Ovary (tissue), 9 donors: Measurements from ENCODE around the gene USP24. TPM values are rescaled to one million over a fixed set of nuclear protein-coding genes. Genes with fewer than 3 reads are reported as not detected.
"Not testable (repeated sequence)": the region's sequence is repeated elsewhere in the genome, so short reads cannot be mapped to it uniquely, and the experiment has no call there.

ENCODE experiments used
- DNase-seq, 5 donors: peaks; one replicate each; pipeline ENCODE4 v3.0.0-alpha.2; 2019 to 2020
- H3K27ac ChIP-seq, 2 donors: fragments of 200-600 bp; one replicate each; pipeline versions ENCODE4 v1.5.1 to v1.8.0; 2019 to 2022
- H3K27me3 ChIP-seq: fragments of 200-600 bp; one replicate; pipeline ENCODE4 v1.8.0; 2022
- H3K36me3 ChIP-seq: fragments of 200-600 bp; sonication (generic); one replicate; pipeline ENCODE4 v1.5.1; 2019
- H3K4me1 ChIP-seq: one replicate; pipeline ENCODE4 v1.8.1; 2013; ENCODE audit warnings: mild to moderate bottlenecking, moderate library complexity; ENCODE audit not compliant: insufficient read depth
- H3K4me3 ChIP-seq: fragments of 200-600 bp; sonication (generic); one replicate; pipeline ENCODE4 v1.5.1; 2017
- H3K9me3 ChIP-seq, 2 donors: fragments of 200-600 bp in 1 of 2; sonication (generic) in 1 of 2; one replicate each; pipeline versions ENCODE4 v1.5.1 to v1.8.1; 2013 to 2019; ENCODE audit warnings: mild to moderate bottlenecking in 1 of 2, moderate library complexity in 1 of 2
- EP300 ChIP-seq: sonication (generic); formaldehyde crosslinking; IDR thresholded peaks from one replicate; pipeline ENCODE4 v1.6.1; 2017; ENCODE audit warnings: antibody characterized with exemption
- POLR2A ChIP-seq: fragments of 450-650 bp; IDR thresholded peaks from one replicate; pipeline ENCODE4 v1.6.1; 2017; ENCODE audit warnings: antibody characterized with exemption, mild to moderate bottlenecking, moderate library complexity
- WGBS, 3 donors: extraction: QIAGEN DNeasy Blood & Tissue Kit in 1 of 3; methylation state at CpG; one replicate each; pipeline versions ENCODE4 v1.1.5 to v1.1.7; 2013 to 2017; 5-methylcytosine and 5-hydroxymethylcytosine counted together
- intact Hi-C, 4 donors: fragments of 100-400 bp; cut with DNase I; formaldehyde crosslinking; loops; one replicate each; pipeline versions ENCODE4 v1.11.0 to v1.15.1; 2022 to 2023
- polyA plus RNA-seq, 2 donors: library from polyadenylated mRNA; stranded (reverse); fragments of 200-250 nt in 1 of 2; fragments of 350-450 nt in 1 of 2; fragmentation: Illumina TruSeq in 1 of 2; extraction: RNeasy Lipid Tissue Mini Kit (QIAGEN cat#74804) in 1 of 2; gene quantifications; one replicate each; pipeline ENCODE4 v1.2.3, GENCODE V29; 2013 to 2014
- total RNA-seq, 7 donors: library from RNA; depleted of rRNA in 2 of 7; stranded (reverse); fragments of >200 nt in 2 of 7; fragmentation: NEBNext Ultra II Directional in 3 of 7; extraction: Animal tissue kit (Norgen Biotek cat#: 25700) in 3 of 7; gene quantifications; one replicate each; pipeline versions ENCODE4 v1.1.0 to v1.2.4, GENCODE V29; 2016 to 2023
- TF ChIP-seq, protein P1 (sequence below), 3 donors: fragments of 450-650 bp in 2 of 3; fragments of 200-600 bp in 1 of 3; IDR thresholded peaks; one replicate each; pipeline versions ENCODE4 v1.5.1 to v1.8.0; 2016 to 2022; ENCODE audit warnings: antibody characterized with exemption in 3 of 3, mild to moderate bottlenecking in 1 of 3
- donor health status: DM: no; HTN: no; CAD: no; lungs with moderate emphysema.
- donor health status: DM: no; HTN: no; CAD: no.
- donor health status: Bipolar disorder and iron deficiency.
- donor health status: DM: yes; HTN: yes; CAD: no.
- donor health status: DM: no; HTN: no; CAD: no.
- donor health status: DM: yes; HTN: yes; CAD: no.

The USP24 gene
- total and polyA plus RNA-seq, 9 donors: 11.5 to 51.4 (median 33.5) TPM

DNA sequence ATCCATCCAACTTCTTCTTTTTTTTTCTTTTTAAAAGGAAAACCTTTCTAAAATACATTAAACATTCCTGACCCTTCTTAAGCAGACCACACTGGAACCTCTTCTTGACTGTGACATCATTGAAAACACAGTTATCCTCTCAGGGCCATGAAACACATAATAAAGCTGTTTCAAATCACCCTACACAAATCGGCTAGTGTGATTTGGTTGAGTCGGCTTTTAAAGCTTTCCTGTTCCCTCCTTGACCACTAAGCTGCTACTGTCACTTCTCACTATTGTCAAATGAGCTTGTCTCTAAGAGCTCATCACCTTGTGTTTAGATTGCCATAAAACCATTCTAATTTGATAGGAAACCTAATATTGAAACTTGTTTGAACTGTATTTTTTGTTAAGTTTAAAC, 5.9 kb downstream of the USP24 start:
- no peak for DNase-seq
- peaks cover 8% of the 10 kb centered on the region for H3K4me1 ChIP-seq
- no peaks in the 10 kb centered on the region for H3K9me3 ChIP-seq
- no peak overlapping the region for H3K4me3 ChIP-seq
- no peaks in the 10 kb centered on the region for H3K27me3 ChIP-seq
- 18 to 38% (median 22%) methylated on average over 2 of the region's 2 CpGs for WGBS, 3 donors
- intact Hi-C loops: no loop called here
- no peak for TF ChIP-seq EP300
- TF ChIP-seq, protein P1, sequence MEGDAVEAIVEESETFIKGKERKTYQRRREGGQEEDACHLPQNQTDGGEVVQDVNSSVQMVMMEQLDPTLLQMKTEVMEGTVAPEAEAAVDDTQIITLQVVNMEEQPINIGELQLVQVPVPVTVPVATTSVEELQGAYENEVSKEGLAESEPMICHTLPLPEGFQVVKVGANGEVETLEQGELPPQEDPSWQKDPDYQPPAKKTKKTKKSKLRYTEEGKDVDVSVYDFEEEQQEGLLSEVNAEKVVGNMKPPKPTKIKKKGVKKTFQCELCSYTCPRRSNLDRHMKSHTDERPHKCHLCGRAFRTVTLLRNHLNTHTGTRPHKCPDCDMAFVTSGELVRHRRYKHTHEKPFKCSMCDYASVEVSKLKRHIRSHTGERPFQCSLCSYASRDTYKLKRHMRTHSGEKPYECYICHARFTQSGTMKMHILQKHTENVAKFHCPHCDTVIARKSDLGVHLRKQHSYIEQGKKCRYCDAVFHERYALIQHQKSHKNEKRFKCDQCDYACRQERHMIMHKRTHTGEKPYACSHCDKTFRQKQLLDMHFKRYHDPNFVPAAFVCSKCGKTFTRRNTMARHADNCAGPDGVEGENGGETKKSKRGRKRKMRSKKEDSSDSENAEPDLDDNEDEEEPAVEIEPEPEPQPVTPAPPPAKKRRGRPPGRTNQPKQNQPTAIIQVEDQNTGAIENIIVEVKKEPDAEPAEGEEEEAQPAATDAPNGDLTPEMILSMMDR (IDR thresholded peaks at IDR 0.05): no peak
- TF ChIP-seq POLR2A: no peak
- H3K27ac ChIP-seq: no peak overlapping the region
- no peaks in the 10 kb centered on the region for H3K36me3 ChIP-seq

DNA sequence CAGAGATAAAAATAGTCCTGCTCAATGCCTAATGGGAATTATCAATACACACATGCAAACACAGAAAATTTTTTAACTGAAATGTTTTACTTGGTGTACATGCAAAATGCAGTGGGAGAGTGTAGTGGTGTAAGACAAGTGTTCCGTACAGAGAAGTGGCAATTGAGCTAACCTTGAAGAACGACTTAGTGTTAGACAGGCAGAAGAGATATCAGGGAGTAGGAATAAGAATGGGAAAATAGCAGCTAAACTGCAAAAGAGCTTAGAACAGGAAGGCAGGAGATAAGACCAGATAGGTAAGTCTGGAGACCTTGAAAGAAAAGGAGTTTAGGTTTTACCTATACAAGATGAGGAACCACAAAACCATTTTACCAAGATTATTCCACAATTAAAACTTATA, 9.0 kb downstream of the USP24 start:
- Histone ChIP-seq H3K4me3 (no peak overlapping the region), H3K4me1 (peaks cover 3% of the 10 kb centered on the region)

DNA sequence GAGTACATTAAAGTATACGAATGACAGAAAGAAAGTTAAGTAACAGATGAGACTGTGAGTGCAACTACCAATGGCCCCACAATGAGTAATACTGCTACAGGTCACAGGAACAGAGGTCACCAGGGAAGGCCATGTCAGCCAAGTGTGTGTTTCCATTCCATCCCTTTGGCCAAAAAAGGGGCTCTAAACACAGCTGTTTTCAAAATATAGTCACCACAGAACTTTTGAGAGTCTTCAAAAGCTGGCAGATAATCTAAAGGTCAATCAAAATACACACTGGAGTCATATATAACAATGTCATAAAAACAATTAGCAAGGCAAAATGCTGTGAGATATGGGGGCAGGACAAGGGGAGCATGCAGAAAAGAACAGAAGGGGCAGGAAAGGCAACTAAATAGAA, 10.2 kb downstream of the USP24 start:
- H3K9me3 ChIP-seq: no peaks in the 10 kb centered on the region
- no peaks in the 10 kb centered on the region for H3K36me3 ChIP-seq
- TF ChIP-seq EP300 (no peak), POLR2A (no peak)
- TF ChIP-seq, protein P1 (IDR thresholded peaks at IDR 0.05): no peak
- DNase-seq: peak in 2 of 5 donors; percentile 15 to 21
- no peaks in the 10 kb centered on the region for H3K27me3 ChIP-seq
- no peak overlapping the region for H3K4me3 ChIP-seq
- WGBS, 3 donors: 16 to 37% (median 30%) methylated on average over 1 of the region's 1 CpG
- intact Hi-C loops: no loop called here
- no peak overlapping the region for H3K27ac ChIP-seq
- peaks cover 3% of the 10 kb centered on the region for H3K4me1 ChIP-seq

More for the DNA sequence above, 9.0 kb downstream of the USP24 start:
- Histone ChIP-seq H3K27ac (no peak overlapping the region), H3K27me3 (no peaks in the 10 kb centered on the region), H3K36me3 (no peaks in the 10 kb centered on the region), H3K9me3 (no peaks in the 10 kb centered on the region)
- WGBS, 3 donors: 47 to 64% (median 59%) methylated on average over 2 of the region's 2 CpGs
- no peak for TF ChIP-seq EP300
- TF ChIP-seq POLR2A: no peak
- TF ChIP-seq, protein P1 (IDR thresholded peaks at IDR 0.05): no peak
- no peak for DNase-seq
- intact Hi-C loops: no loop called here

DNA sequence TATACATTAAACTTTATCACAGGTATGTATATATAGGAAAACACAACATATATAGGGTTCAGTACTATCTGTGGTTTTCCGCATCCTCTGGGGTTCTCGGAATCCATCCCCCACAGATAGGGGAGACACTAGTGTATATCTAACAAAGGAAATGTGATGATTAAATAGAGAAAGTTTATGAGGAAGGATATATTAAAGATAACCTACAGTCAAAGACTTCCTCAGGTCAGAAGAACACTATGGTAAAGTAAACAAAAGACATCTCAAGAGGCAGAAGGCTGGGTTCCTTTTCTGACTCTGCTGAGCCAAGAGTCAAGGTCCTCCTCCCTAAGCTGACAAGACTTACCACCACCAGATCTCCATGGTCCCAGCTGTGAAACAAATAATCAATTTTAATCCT, 12.1 kb downstream of the USP24 start:
- intact Hi-C loops: no loop called here
- DNase-seq: no peak
- Histone ChIP-seq H3K27ac (no peak overlapping the region), H3K4me3 (no peak overlapping the region), H3K9me3 (no peaks in the 10 kb centered on the region), H3K4me1 (peaks cover 3% of the 10 kb centered on the region), H3K27me3 (no peaks in the 10 kb centered on the region), H3K36me3 (no peaks in the 10 kb centered on the region)
- WGBS, 3 donors: 95 to 96% (median 96%) methylated on average over 2 of the region's 2 CpGs
- TF ChIP-seq, protein P1 (IDR thresholded peaks at IDR 0.05): no peak

DNA sequence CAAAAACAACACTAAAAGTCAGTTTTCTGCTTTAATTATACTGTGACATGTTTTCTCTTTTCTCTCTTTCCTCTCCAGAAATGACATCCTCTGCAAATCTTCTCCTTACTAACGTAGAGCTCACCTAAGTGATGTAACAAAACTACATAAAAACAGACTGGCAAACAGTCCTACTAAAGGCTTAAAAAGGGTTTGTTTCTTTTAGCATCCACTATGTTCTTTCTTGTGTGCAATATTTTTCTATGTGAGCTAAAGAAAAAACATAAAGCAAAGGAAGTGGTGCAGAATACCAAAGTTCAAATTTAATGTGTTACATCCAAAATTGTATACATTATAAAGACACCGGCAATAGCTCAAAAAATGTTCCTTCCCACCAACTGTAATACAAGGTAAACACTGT, 14.5 kb downstream of the USP24 start:
- 72 to 77% (median 75%) methylated on average over 2 of the region's 2 CpGs for WGBS, 3 donors
- no peak for TF ChIP-seq POLR2A
- Histone ChIP-seq H3K36me3 (no peaks in the 10 kb centered on the region), H3K27me3 (no peaks in the 10 kb centered on the region), H3K4me3 (no peak overlapping the region), H3K4me1 (peaks cover 7% of the 10 kb centered on the region), H3K9me3 (no peaks in the 10 kb centered on the region), H3K27ac (no peak overlapping the region)
- intact Hi-C loops: no loop called here
- no peak for DNase-seq

DNA sequence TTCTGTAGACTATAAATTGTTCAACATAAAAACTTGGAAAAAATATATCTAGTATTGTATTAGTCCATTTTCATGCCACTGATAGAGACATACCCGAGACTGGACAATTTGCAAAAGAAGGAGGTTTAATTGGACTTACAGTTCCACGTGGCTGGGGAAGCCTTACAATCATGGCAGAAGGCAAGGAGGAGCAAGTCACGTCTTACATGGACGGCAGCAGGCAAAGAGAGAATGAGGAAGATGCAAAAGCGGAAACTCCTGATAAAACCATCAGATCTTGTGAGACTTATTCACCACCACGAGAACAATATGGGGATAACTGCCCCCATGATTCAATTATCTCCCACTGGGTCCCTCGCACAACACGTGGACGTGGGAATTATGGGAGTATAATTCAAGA, 15.4 kb downstream of the USP24 start:
- DNase-seq, H3K27ac ChIP-seq, H3K4me1 ChIP-seq, H3K27me3 ChIP-seq, H3K36me3 ChIP-seq, intact Hi-C loops, H3K4me3 ChIP-seq, H3K9me3 ChIP-seq: not testable (repeated sequence)
- 94 to 98% (median 96%) methylated on average over 9 of the region's 9 CpGs for WGBS, 3 donors
